Cardiac atrium fibroblast (primary cell): ENCODE data around the gene GRHPR. TPM values are rescaled to one million over a fixed set of nuclear protein-coding genes. Genes with fewer than 3 reads are reported as not detected.

Source experiments
- total RNA-seq: library from RNA; depleted of rRNA; stranded (reverse); fragments of >200 nt; gene quantifications from 2 replicates; pipeline ENCODE4 v1.2.3, GENCODE V29; 2015

Gene GRHPR
- 137 and 153 TPM in 2 replicates for total RNA-seq

DNA sequence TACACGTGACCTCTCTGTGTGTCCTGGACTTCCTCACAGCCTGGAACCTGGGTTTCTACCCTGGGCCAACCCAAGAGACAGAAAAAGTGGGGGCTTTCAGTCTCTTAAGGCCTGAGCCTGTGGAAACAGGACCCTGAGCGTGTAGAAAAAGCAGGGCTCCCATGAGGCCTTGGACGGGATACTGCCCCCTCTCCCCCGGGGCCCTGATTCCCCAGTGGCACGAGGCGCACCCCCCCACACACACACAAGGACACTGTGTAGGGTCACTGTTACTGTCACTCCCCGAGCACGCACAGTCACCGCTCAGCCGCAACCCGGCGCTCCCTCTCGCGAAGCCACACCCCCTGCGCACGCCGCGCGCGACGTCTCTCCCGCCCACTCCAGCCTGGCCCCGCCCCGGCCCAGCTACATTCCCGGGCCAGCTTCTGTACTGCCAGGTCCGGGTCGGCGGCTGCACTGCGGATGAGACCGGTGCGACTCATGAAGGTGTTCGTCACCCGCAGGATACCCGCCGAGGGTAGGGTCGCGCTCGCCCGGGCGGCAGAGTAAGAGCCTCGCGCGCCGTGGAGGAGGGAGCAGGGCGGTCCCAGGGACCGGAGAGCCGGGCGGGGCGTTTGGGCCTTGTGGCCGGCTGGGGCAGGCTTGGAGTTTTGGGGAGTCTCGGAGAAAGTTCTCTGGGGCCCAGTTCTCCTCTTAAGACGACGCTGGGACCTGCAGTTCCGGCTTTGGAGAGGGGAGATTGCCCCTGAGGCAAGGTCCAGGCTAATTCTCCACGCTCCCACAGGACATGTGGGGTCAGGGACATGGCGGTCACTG, at the start of gene GRHPR:
TSS of gene GRHPR (plus strand) at position 408 of the 816 bp plus-strand sequence. CDS start at position 463, 55 bp downstream.

GRCh38 chr9:37465249-37466036, 42.9 kb downstream of the GRHPR start, which contains the start of gene ZBTB5:
Gene ZBTB5 (minus strand): TSS chr9:37465450. CDS start chr9:37442551, 22,899 bp downstream.

GRCh38 chr9:37485389-37486255, 63.1 kb downstream of the GRHPR start, which contains the start of gene POLR1E:
Gene POLR1E (plus strand): TSS chr9:37485948. CDS start chr9:37486048, 100 bp downstream.

Other genes starting within 250 kb of the GRHPR start
- 7.5 and 9.4 TPM in 2 replicates for gene ZBTB5, start 42.8 kb downstream of the GRHPR start, total RNA-seq
- gene POLR1E, start 63.3 kb downstream of the GRHPR start, total RNA-seq, result 20.8 and 26.4 TPM in 2 replicates
- 6.8 and 7.6 TPM in 2 replicates for gene FBXO10, start 153.7 kb downstream of the GRHPR start, total RNA-seq
- gene TOMM5, start 169.9 kb downstream of the GRHPR start, total RNA-seq, result 107 and 120 TPM in 2 replicates
- not detected in 2 replicates for gene FRMPD1, start 228.3 kb downstream of the GRHPR start, total RNA-seq